Muscle of arm (tissue), 12 donors: Measurements from ENCODE around the gene ZBED1. TPM values are rescaled to one million over a fixed set of nuclear protein-coding genes. Genes with fewer than 3 reads are reported as not detected.
"Not testable (repeated sequence)": the region's sequence is repeated elsewhere in the genome, so short reads cannot be mapped to it uniquely, and the experiment has no call there.

ENCODE experiments used
- DNase-seq: peaks from one replicate; pipeline ENCODE4 v3.0.0-alpha.2; 2013
- polyA plus RNA-seq, 12 donors: library from polyadenylated mRNA; unstranded; fragments of 120-200 nt; gene quantifications; one replicate each; pipeline ENCODE4 v1.2.1, GENCODE V29; 2013; ENCODE audit not compliant: insufficient read length in 12 of 12

The ZBED1 gene
- polyA plus RNA-seq, 12 donors, result 16.7 to 31.0 (median 21.1) TPM; not detected in 1

DNA sequence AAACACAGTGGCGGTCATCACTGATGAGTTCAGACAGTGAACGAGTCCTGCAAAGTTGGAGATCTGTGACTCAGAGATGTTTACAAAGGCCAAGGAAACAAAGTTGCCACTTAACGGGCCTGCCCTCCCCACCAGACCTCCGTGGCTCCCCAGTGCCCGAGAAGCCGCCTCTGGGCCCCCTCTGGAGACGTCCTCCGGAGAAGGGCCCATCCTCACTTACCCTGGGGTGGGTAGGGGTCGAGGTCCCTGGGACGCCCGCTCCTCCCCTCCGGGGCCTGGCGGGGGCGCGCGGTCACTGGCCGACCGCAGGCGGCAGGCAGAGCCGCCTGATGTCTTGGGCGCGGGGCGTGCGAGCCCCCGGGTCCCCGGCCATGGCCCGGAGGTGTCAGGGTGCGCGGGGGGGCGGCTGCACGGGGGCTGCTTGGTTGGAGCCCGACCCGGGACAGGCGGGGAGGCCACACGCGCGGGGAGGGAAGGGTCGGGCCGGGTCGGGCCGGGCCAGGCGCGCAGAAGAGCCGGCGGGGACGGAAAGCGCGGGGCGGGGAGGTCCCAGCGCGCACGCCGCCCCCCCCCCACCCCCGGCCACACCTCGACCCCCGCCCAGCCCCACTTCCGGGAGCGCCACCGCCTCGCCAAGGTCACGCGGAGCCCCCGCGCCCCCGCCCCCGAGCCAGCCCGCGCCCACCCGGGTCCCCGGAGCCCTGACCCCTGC lies 529 bp downstream of the ZBED1 start:
- DNase-seq, result no peak

DNA sequence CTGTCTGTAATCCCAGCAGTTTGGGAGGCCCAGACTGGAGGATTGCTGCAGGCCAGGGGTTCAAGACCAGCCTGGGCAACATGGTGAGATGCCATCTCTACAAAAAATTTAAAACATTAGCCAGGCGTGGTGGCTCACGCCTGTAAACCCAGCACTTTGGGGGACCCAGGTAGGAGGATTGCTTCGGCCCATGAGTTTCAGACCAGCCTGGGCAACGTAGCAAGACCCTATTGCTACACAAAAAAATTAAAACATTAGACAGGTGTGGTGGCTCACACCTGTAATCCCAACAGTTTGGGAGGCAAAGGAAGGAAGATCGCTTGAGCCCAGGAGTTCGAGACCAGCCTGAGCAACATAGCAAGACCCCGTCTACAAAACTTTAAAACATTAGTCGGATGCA lies 1.3 kb downstream of the ZBED1 start:
- DNase-seq, result no peak

DNA sequence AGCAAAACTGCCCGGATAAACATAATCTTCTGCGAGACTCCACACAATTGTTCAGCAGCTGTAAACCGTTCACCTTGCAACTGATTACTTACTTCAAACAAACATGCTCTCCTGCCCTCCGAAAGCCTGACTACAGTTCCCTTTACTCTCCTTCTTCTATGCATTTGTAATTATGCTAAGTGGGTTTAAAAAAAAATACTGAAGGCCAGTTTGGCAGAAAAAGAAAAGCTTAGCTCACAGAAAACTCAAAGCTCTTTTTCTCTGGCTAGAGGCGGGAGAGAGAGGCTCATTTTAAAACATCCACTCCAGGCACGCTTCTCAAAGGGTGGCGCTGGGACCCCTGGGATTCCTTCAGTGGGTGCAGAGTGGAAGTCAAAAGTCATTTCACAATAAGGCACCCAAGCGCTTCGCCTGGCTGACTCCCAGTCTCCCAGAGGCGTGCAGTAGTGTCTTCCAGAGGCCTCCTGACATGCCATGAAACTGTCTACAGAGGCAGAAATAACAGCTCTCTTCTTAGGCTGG lies 1.9 kb downstream of the ZBED1 start:
- no peak for DNase-seq

DNA sequence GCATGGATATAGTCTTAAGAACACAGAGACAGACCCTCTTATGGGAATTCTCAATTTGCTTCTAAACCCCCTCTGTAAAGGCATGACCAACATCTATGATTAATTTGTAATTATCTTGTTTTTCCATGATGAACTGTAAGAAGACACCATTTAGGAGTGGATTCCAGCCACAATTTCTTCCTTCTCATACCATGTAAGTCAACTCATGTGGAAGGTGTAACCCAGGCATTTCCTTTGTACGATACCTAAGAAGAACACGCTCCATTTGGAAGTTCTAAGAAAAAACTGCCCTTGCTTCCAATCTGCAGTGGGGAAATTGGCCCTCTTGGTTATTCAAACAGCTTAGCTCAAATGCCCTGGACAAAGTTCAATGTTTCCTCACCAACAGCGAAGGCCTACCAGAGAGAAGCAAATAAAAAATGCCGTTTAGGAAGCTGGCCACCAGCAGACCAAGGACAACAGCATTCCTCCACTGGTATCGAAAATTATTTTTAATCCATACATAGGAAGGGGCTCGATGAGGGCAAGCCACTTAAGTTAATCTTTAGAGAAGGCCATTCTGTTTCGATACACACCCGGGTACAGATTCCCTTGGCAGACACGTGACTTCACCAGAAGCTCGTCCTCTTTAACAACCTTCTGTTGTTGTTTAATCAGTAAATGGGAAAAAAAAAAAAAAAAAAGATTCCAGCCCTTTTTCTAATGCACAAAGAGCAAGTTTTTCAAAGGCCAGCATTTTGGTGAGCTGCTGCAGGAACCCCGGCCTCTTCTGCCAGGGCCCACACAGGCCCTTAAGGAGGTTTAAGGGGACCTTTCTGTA lies 2.6 kb downstream of the ZBED1 start:
- no peak for DNase-seq

DNA sequence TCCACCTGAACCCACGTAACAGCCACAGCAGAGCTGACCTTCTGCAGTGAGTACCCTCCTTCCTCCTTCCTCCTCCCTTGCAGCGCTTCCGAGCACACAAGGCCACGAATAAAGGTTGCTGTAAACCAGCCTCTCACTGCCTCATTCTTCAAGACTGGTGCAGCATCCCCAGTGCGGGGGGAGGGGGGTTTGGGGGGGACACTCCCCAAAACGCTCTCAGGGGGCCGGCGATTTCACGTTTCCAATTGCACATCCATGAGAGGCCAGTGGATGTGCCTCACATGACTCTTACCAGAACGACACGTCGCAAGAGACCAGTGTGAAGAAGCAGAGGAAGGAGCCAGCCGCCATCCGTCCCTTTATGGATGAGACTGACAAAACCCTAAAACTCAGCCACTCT lies 5.2 kb downstream of the ZBED1 start:
- DNase-seq, result no peak

DNA sequence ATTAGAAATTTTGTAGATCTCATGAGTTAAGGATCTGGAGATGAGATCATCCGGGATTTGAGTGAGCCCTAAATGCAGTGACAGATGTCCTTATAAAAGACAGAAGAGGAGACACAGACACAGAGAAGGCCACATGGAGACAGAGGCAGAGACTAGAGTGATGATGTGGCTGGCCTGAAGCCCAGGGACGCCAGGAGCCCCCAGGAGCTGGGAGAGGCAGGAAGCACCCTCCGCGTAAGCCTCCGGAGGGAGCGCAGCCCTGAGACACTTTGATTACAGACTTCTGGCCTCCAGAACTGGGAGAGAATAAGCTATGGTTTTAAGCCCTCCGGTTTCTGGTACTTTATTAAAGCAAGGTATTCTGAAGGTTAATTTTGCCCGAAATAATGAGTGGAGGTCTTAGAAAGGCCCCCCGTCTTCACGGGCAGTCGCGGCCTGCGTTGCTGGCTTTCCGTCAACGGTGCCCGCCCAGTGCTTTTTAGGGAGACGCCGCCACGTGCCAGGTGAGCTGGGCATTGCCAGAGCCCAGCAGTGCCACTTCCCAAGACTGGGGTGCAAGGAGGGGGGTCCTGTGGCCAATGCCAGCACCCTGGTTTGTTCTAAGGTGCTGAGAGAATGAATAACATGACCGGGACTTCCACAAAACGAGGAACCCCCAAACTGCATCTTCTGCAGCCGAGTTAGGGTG lies 8.1 kb downstream of the ZBED1 start:
- DNase-seq, result no peak

DNA sequence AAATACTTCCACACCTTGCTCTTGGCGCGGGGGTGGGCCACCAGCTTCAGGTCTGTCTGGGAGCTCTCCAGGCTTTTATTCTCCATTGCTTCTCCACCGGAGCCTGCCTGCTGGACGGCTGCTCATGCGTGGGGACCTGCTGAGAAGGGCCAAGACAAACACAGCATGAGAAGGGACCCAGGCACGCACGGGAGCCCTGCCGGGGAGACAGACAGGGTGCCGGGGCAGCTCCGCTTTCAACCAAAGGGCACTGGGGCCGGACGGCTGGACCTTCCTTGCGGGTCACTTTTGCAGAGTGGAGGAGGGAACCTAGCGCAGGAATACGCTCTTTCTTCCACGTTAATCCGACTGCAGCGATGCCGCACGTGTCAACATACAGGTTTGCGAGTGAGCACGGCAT lies 10.1 kb downstream of the ZBED1 start:
- no peak for DNase-seq

DNA sequence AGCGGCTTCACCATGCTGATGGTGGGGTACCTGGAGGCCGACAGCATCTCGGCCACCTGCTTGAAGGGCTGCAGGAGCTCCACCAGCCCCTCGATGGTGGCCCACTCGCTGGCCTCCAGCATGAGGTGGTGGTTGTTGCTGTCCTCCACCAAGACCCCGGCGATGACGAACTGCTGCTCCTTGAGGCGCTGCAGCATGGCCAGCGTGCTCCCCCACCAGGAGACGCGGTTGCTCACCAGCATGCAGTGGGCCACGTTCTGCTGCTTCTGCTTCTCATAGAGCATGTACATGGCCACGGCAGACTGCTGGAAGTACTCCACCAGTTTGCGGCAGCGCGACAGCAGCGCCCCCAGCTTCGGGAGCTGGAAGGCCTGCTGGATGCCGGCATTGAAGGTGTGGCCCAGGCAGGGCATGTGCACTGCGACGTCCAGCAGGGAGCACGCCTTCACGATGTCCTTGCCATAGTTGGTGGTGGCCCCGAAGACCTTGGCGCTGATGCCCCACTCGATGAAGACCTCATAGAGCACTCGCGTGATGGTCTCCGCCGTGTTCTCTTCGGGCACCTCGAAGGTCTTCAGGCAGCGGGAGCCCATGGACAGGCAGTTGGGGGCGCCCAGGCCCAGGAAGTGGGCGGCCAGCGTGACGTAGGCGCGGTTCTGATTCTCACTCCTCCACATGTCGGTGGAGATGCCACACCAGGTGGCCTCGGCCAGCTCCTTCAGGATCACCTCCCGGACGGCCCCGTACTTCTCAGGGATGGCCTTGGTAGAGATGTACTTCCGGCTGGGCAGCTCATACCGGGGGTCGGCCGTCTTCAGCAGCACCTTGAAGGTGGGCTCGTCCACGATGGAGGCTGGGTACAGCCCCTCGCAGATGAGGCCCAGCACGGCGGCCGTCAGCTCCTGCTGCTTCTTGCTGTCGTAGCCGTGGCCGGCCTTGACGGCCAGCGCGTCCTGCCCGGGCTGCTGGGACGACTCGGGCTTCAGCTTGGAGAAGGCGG lies 11.0 kb downstream of the ZBED1 start:
- DNase-seq, result no peak

DNA sequence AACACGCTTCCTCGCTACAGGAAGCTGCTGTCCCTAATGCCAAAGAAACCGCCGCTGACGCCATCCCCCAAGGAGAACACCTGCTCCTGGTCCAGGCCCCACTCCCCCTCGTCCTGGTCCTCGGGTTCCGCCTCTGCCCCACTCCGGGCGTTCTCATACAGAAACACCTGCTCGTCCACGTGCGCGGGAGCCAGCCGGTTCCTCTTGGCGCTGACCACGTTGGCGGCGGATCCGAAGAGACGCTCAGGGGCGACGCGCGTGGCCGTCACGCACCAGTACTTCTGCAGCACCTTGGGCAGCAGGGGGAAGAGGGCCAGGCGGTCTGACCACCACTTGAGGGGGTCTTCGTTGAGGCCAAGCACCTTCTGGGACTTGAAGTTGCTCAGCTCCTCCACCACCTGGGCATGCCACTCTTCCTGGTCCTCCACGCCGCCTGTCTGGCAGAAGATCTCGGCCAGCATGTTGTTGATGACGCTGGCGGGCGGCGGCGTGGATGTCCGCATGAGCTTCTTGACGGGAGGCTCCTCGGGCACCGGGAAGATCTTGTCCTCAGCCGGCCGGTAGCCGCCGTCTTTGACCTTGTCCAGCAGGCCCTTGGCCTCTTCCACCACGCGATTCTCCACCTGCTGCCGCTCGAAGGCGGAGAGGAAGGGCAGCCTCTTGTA lies 12.0 kb downstream of the ZBED1 start:
- no peak for DNase-seq

DNA sequence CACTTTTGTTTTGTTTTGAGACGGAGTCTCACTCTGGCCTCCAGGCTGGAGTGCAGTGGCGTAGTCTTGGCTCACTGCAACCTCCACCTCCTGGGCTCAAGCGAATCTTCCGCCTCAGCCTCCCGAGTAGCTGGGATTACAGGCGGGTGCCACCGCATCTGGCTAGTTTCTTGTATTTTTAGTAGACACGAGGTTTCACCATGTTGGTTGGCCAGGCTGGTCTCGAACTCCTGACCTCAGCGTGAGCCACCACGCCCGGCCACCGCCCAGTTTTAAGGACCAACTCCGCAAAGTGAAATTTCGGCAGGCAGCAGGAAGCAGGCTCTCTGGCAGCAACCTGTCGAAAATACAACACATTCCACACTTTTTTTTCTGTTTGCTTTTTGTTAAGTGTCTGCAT lies 13.4 kb downstream of the ZBED1 start:
- no peak for DNase-seq

DNA sequence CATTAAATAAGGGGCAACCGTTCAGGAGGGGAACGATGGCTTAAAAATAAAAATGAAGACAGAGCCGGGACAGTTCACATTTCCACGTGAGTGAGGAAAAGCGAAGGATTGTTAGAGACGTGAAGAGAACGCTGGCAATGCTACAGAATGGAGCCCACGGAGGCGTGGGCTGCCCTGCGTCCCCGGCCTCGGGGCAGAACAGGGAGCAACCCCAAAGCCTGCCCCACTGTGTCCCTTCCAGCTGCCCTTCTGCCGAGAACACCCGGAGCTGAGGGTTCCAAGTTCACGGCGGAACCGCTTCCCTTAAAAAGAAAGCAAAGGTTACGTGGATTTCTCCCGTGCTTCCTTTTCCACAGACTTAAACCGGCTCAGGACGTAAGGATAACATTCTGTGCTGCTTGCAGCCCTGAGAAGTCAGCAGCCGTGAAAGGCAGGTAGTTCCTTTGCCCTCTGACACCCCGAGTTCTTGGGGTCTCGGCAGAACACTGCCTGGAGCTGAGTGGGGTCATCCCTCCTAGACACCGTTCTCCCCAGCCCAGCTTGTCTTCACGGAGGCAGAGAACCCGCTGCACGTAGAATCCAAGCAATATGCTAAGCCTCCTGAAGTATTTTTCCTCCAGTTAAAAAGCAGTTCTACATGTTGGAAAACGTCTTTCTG lies 14.2 kb downstream of the ZBED1 start:
- DNase-seq, result no peak

DNA sequence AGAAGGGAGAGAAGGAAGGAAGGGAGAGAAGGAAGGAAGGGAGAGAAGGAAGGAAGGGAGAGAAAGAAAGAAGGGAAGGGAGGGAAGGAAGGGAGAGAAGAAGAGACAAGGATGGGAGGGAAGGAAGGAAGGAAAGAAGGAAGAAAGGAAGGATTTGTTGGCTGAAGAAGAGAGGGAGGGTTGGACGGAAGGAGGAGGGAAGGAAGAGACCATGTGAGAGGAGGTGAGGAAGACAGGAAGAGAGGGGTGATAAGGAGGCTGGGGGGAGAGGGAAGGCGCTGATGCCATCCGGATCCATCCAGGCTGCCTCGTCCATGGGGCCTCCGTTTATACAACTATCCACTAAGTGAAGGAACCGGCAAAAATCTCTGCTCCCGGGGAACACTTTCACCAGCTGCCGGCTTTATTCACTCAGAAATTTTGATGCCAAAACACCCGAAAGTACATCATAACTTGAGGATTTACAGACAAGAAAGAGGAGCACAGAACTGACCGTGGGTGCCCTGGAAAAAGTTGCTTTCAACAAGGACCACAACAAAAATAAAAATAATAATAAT lies 14.9 kb downstream of the ZBED1 start:
- DNase-seq, result no peak

DNA sequence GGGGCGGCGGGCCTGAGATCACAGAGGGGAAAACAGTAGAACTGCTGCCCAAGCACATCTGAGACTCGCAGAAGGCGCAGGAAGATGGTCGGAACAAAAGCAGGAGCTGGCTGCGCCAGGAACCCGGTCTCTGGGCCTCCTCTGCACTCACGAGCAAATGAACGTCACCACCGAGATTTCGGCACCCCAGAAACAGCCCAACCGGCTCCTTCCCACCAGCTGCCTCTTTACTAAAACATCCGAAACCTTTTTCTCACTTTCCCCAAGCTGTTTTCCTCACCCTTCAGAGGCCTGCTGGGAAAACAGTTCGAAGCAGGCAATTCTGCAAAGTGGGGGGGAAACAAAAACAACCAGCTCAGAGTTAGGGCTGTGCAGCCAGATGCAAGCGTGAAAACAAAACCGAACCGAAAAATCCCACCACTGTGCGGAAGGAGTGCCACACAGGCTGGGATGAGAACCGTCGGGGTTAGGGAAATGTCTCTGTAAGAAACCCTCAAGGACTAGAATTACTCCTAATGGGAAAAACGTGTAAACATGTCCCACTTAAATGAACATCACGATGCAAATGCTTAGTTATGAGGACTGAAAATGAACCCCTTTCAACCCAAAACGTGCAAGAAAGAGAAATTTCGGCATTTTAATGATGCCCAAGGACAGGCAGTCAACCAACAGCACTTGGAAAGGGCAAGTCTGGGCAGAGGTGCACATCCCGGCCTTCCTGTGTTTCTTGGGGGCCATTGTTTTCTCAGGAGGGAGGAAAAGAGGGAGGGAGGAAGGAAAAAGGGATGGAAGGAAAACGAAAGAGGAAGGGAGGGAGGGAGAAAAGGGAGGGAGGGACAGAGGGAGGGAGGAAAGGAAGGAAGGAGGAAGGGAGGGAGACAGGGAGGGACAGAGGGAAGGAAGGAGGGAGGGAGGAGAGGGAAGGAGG lies 15.8 kb downstream of the ZBED1 start:
- peak; percentile 77 for DNase-seq

DNA sequence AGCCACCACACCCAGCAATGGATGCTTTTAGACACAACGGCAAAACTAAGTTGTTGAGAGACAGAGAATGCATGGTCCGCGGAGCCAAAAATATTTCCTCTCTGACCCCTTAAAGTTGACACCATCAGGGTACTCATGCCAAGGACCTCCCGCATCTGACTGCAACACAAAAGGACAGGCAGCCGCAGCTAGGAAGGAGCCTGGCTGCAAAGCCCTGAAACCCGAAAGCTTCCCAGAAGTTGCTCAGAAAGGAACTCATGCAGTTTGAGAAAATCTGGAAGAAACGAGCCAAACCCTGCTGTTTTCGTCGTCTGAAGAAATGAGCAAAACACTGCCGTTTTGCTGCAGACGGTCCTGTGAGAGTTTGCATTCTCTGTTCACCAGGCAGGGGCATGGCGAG lies 16.5 kb downstream of the ZBED1 start:
- DNase-seq, result no peak

DNA sequence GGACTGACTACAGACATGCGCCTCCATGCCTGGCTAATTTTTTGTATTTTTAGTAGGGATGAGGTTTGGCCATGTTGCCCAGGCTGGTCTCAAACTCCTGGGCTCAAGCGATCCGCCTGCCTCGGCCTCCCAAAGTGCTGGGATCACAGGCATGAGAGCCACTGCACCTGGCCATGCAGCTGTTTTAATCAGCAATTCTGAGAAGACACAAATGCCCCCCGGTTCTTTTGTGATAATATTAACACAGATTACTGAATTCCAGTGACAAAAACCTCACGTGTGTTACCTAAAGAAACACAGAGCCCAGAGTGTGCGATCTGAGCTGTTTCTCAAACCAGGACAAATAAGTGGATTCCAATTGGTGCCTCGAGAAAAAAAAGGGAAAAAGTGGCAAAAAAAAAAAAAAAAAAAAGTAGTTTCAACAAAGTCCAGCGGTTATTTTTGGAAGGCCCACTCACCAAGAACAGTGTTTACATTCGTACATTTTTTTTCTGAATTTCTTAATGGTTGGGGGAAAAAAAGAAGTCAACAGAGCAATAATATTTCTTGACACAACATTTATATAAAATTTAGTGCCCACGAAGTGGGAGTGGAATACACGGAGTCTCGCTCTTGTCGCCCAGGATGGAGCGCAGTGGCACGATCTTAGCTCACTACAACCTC lies 17.2 kb downstream of the ZBED1 start:
- no peak for DNase-seq

DNA sequence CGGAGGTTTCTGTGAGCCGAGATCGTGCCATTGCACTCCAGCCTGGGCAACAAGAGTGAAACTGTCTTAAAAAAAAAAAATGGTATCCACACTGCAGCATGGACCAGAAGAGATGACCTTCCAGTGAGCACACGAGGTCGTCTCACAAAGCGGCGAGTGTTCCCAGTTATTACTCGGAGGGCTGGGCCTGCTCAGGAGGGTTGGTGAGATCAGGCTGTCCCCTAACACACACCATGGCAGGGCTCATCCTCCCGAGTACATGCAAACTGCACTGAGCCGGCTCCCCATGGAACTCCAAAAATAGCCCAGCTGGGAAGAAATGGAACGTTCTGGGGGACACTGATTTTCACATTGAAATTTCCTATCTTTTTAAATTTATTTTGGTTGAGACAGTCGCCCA lies 19.2 kb downstream of the ZBED1 start:
- DNase-seq, result not testable (repeated sequence)

DNA sequence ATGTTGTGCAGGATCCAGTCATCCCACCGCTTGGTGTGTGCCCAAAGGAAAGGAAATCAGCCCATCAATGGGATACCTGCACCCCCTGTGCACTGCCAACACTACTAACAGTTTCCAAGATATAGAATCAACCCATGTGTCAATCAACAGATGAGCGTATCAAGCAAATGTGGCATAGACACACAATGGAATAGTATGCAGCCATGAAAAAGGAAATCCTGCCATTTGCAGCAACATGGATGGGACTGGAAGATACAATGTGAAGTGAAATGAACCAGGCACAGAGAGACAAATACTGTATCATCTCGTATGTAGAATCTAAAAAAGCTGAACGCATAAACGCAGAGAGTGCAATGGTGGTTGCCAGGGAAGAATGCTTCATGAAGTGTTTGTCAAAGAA lies 20.8 kb downstream of the ZBED1 start:
- DNase-seq, result not testable (repeated sequence)

DNA sequence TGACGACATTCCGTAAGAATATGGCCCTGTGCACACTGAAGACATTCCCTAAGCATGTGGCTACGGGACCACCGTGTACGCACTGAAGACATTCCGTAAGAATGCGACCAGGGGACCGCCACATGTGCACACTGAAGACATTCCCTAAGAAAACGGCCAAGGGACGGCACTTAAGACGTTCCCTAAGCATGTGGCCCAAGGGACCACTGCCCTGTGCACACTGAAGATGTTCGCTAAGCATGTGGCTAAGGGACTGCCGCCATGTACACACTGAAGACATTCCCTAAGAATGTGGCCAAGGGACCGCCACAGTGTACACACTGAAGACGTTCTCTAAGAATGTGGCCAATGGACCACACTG lies 21.4 kb downstream of the ZBED1 start:
- no peak for DNase-seq
